Measurements from ENCODE around the gene CACUL1. TPM values are rescaled to one million over a fixed set of nuclear protein-coding genes. Genes with fewer than 3 reads are reported as not detected.

Gene CACUL1
- total and polyA plus RNA-seq, 2 donors (not counting 3 experiments of a cell fraction or from before 2014, with no cell fraction given) = 6.0 to 35.1 TPM

DNA sequence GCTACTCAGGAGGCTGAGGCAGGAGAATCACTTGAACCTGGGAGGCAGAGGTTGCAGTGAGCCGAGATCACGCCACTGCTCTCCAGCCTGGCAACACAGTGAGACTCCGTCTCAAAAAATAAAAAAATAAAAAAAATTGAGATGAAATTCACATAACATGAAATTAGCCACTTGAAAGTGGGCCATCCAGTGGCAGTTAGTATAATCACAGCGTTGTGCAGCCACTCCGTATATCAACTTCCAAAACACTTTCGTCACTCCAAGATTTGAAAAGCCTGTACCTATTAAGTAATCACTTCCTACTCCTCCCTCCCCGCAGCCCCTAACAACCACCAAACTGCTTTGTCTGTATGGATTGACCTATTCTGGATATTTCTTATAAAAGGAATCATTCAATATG lies 20.7 kb upstream of the CACUL1 start:
- Histone ChIP-seq H3K9ac (replicated peaks; ENCODE audit: extremely low read depth, insufficient read depth, low read length) (no peak overlapping the region), H3K79me2 (ENCODE audit: control insufficient read depth, insufficient read depth, low read length) (no peaks in the 10 kb centered on the region), H3K9me1 (replicated peaks; ENCODE audit: control insufficient read depth, extremely low read depth, insufficient read depth, low read length) (no peaks in the 10 kb centered on the region), H3K9me3 (replicated peaks; ENCODE audit: control insufficient read depth, insufficient read depth, low read length) (no peaks in the 10 kb centered on the region), H2AFZ (ENCODE audit: low read depth, low read length) (no peak overlapping the region), H3K27me3 (ENCODE audit: control insufficient read depth in 2 of 2, insufficient read depth in 2 of 2, low read length in 2 of 2) (no peaks in the 10 kb centered on the region), H3K27ac (ENCODE audit: insufficient read depth, low read depth, low read length) (no peak overlapping the region), H3K4me1 (ENCODE audit: control insufficient read depth, extremely low read depth, insufficient read depth, low read length) (no peaks in the 10 kb centered on the region), H3K4me3 (replicated peaks in 1 of 3; ENCODE audit: insufficient read depth in 1 of 3, low read depth in 1 of 3, low read length in 3 of 3) (no peak overlapping the region), H3K36me3 (ENCODE audit: control insufficient read depth in 2 of 2, extremely low read depth in 1 of 2, insufficient read depth in 2 of 2, low read length in 2 of 2) (no peaks in the 10 kb centered on the region), H3K4me2 (ENCODE audit: insufficient read depth, low read length) (no peak overlapping the region), H4K20me1 (replicated peaks; ENCODE audit: control insufficient read depth, extremely low read depth, insufficient read depth, low read length) (no peaks in the 10 kb centered on the region)
- CTCF ChIA-PET = no interaction called here
- POLR2A ChIA-PET = no interaction called here
- no peak for DNase-seq (ENCODE audit: low read depth, low spot score)
- dilution Hi-C loops (cut with MboI; ENCODE audit: extremely low pct_ligation_motif_present, low sequenced_read_pairs) (no loop called here), intact Hi-C loops (cut with micrococcal nuclease) (no loop called here)
- TF ChIP-seq POLR2AphosphoS5 (IDR thresholded peaks at IDR 0.05; ENCODE audit: insufficient read depth, low read depth, low read length) (no peak), MYC (IDR thresholded peaks at IDR 0.05; ENCODE audit: low read depth, low read length) (no peak), POLR2A (IDR thresholded peaks at IDR 0.05; ENCODE audit: low read depth, low read length) (no peak), JUN (IDR thresholded peaks at IDR 0.05; ENCODE audit: borderline replicate concordance, insufficient read depth, insufficient read length, low read depth) (no peak), GATA2 (IDR thresholded peaks at IDR 0.05; ENCODE audit: insufficient read depth, insufficient read length, low read depth, low read length) (no peak), EZH2 (IDR thresholded peaks at IDR 0.05; ENCODE audit: borderline replicate concordance, low read depth, low read length, severe bottlenecking) (no peak), FOS (IDR thresholded peaks at IDR 0.05; ENCODE audit: borderline replicate concordance, insufficient read depth, low read length) (no peak)
- TF ChIP-seq, protein P1, sequence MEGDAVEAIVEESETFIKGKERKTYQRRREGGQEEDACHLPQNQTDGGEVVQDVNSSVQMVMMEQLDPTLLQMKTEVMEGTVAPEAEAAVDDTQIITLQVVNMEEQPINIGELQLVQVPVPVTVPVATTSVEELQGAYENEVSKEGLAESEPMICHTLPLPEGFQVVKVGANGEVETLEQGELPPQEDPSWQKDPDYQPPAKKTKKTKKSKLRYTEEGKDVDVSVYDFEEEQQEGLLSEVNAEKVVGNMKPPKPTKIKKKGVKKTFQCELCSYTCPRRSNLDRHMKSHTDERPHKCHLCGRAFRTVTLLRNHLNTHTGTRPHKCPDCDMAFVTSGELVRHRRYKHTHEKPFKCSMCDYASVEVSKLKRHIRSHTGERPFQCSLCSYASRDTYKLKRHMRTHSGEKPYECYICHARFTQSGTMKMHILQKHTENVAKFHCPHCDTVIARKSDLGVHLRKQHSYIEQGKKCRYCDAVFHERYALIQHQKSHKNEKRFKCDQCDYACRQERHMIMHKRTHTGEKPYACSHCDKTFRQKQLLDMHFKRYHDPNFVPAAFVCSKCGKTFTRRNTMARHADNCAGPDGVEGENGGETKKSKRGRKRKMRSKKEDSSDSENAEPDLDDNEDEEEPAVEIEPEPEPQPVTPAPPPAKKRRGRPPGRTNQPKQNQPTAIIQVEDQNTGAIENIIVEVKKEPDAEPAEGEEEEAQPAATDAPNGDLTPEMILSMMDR (IDR thresholded peaks at IDR 0.05; ENCODE audit: extremely low read depth in 1 of 2, insufficient read depth in 1 of 2, low read depth in 1 of 2, low read length in 2 of 2) = no peak
- TF ChIP-seq, protein P2, sequence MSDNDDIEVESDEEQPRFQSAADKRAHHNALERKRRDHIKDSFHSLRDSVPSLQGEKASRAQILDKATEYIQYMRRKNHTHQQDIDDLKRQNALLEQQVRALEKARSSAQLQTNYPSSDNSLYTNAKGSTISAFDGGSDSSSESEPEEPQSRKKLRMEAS (IDR thresholded peaks at IDR 0.05; ENCODE audit: insufficient read depth, insufficient read length) = no peak
- BruUV-seq (replicated peaks) = no TSS peak
- FAIRE-seq = no peak
